Measurements from ENCODE around the gene CRB2.
A peak's percentile ranks its signal among the peaks of the same experiment; 100 is the strongest.

CRB2 gene

GRCh38 chr9:123372766-123373446, 16.9 kb downstream of the CRB2 start:
- H3K4me1 ChIP-seq (ENCODE audit: control insufficient read depth in 2 of 2, insufficient read depth in 1 of 2, low read depth in 1 of 2, low read length in 2 of 2), result peaks cover 22 to 36% of the 10 kb centered on the region in 2 donors
- H3K4ac ChIP-seq (ENCODE audit: low read length), result no peak overlapping the region
- H2BK120ac ChIP-seq (ENCODE audit: low read depth, low read length), result no peak overlapping the region
- DNase-seq (ENCODE audit: low spot score), result no peak
- H4K91ac ChIP-seq (ENCODE audit: low read depth, low read length, poor library complexity), result peak overlapping the region; percentile 58
- H2AFZ ChIP-seq (ENCODE audit: low read length), result no peak overlapping the region
- H4K8ac ChIP-seq (ENCODE audit: low read depth, low read length), result no peak overlapping the region
- peaks cover 0 to 2% of the 10 kb centered on the region in 2 donors for H3K9me3 ChIP-seq (replicated peaks in 1 of 2; ENCODE audit: control insufficient read depth in 2 of 2, insufficient read depth in 1 of 2, low read depth in 1 of 2, low read length in 2 of 2)
- H2AK5ac ChIP-seq (ENCODE audit: low read depth, low read length), result peak overlapping the region; percentile 97
- H3K27ac ChIP-seq (replicated peaks; ENCODE audit: low read length), result peak overlapping the region; percentile 75
- peaks cover 35% of the 10 kb centered on the region for H3K79me1 ChIP-seq (ENCODE audit: low read depth, low read length)
- peaks cover 56 to 95% of the 10 kb centered on the region in 2 donors for H3K36me3 ChIP-seq (replicated peaks in 1 of 2; ENCODE audit: control insufficient read depth in 2 of 2, insufficient read depth in 2 of 2, low read length in 2 of 2)
- no peak overlapping the region for H3K4me2 ChIP-seq (ENCODE audit: insufficient read depth, low read length, poor library complexity, severe bottlenecking)
- peak overlapping the region; percentile 97 for H2BK5ac ChIP-seq (ENCODE audit: low read length)
- H3K18ac ChIP-seq (ENCODE audit: low read length), result peak overlapping the region; percentile 97
- H3K27me3 ChIP-seq (ENCODE audit: control insufficient read depth in 3 of 3, insufficient read depth in 3 of 3, low read depth in 1 of 3, low read length in 3 of 3), result no peaks in the 10 kb centered on the region
- no CpG with 5 or more reads among the region's 58 CpGs for WGBS, 2 donors (ENCODE audit: extremely low coverage in 2 of 2, insufficient read length in 2 of 2, insufficient replicate concordance in 1 of 2)
- no peak overlapping the region for H3K14ac ChIP-seq (ENCODE audit: low read length)
- H2BK12ac ChIP-seq (ENCODE audit: low read length), result peak overlapping the region; percentile 87
- H3K23ac ChIP-seq (ENCODE audit: low read depth, low read length, poor library complexity), result peak overlapping the region; percentile 60
- H3K4me3 ChIP-seq (ENCODE audit: low read length in 2 of 2), result no peak overlapping the region
- H2BK15ac ChIP-seq (ENCODE audit: low read length), result peak overlapping the region; percentile 65
- H3K9ac ChIP-seq (ENCODE audit: low read depth, low read length, poor library complexity), result peak overlapping the region; percentile 85

GRCh38 chr9:123373447-123373923, 17.5 kb downstream of the CRB2 start:
- peak overlapping the region; percentile 14 for H3K9ac ChIP-seq (ENCODE audit: low read depth, low read length, poor library complexity)
- peak overlapping the region; percentile 65 for H2BK15ac ChIP-seq (ENCODE audit: low read length)
- peak overlapping the region; percentile 91 for H2BK5ac ChIP-seq (ENCODE audit: low read length)
- H3K27ac ChIP-seq (replicated peaks; ENCODE audit: low read length), result peak overlapping the region; percentile 75
- peak overlapping the region; percentile 87 for H2BK12ac ChIP-seq (ENCODE audit: low read length)
- H4K8ac ChIP-seq (ENCODE audit: low read depth, low read length), result peak overlapping the region; percentile 94
- H2AK5ac ChIP-seq (ENCODE audit: low read depth, low read length), result peak overlapping the region; percentile 97
- peak overlapping the region; percentile 97 for H3K18ac ChIP-seq (ENCODE audit: low read length)
- no peaks in the 10 kb centered on the region for H3K27me3 ChIP-seq (ENCODE audit: control insufficient read depth in 3 of 3, insufficient read depth in 3 of 3, low read depth in 1 of 3, low read length in 3 of 3)
- peak overlapping the region; percentile 97 for H3K14ac ChIP-seq (ENCODE audit: low read length)
- WGBS, 2 donors (ENCODE audit: extremely low coverage in 2 of 2, insufficient read length in 2 of 2, insufficient replicate concordance in 1 of 2), result no CpG with 5 or more reads among the region's 60 CpGs
- H3K9me3 ChIP-seq (replicated peaks in 1 of 2; ENCODE audit: control insufficient read depth in 2 of 2, insufficient read depth in 1 of 2, low read depth in 1 of 2, low read length in 2 of 2), result peaks cover 0 to 2% of the 10 kb centered on the region in 2 donors
- DNase-seq (ENCODE audit: low spot score), result no peak
- no peak overlapping the region for H3K4me3 ChIP-seq (ENCODE audit: low read length in 2 of 2)
- H3K79me1 ChIP-seq (ENCODE audit: low read depth, low read length), result peaks cover 33% of the 10 kb centered on the region
- H3K23ac ChIP-seq (ENCODE audit: low read depth, low read length, poor library complexity), result peak overlapping the region; percentile 60
- H3K4me1 ChIP-seq (ENCODE audit: control insufficient read depth in 2 of 2, insufficient read depth in 1 of 2, low read depth in 1 of 2, low read length in 2 of 2), result peaks cover 22 to 41% of the 10 kb centered on the region in 2 donors
- peaks cover 56 to 95% of the 10 kb centered on the region in 2 donors for H3K36me3 ChIP-seq (replicated peaks in 1 of 2; ENCODE audit: control insufficient read depth in 2 of 2, insufficient read depth in 2 of 2, low read length in 2 of 2)
- H3K4me2 ChIP-seq (ENCODE audit: insufficient read depth, low read length, poor library complexity, severe bottlenecking), result no peak overlapping the region
- no peak overlapping the region for H2AFZ ChIP-seq (ENCODE audit: low read length)
- peak overlapping the region; percentile 57 for H3K4ac ChIP-seq (ENCODE audit: low read length)
- no peak overlapping the region for H2BK120ac ChIP-seq (ENCODE audit: low read depth, low read length)
- H4K91ac ChIP-seq (ENCODE audit: low read depth, low read length, poor library complexity), result peak overlapping the region; percentile 96

- peaks cover 56 to 93% of the 10 kb centered on the region in 2 donors for H3K36me3 ChIP-seq (replicated peaks in 1 of 2; ENCODE audit: control insufficient read depth in 2 of 2, insufficient read depth in 2 of 2, low read length in 2 of 2)
- peak overlapping the region; percentile 97 for H3K18ac ChIP-seq (ENCODE audit: low read length)
- H2AFZ ChIP-seq (ENCODE audit: low read length), result no peak overlapping the region
- H3K27ac ChIP-seq (replicated peaks; ENCODE audit: low read length), result peak overlapping the region; percentile 93
- H3K4ac ChIP-seq (ENCODE audit: low read length), result no peak overlapping the region
- peak overlapping the region; percentile 60 for H3K23ac ChIP-seq (ENCODE audit: low read depth, low read length, poor library complexity)
- peak overlapping the region; percentile 94 for H4K8ac ChIP-seq (ENCODE audit: low read depth, low read length)
- no peak overlapping the region for H3K4me3 ChIP-seq (ENCODE audit: low read length in 2 of 2)
- H3K4me1 ChIP-seq (ENCODE audit: control insufficient read depth in 2 of 2, insufficient read depth in 1 of 2, low read depth in 1 of 2, low read length in 2 of 2), result peaks cover 22 to 41% of the 10 kb centered on the region in 2 donors
- no peak overlapping the region for H3K4me2 ChIP-seq (ENCODE audit: insufficient read depth, low read length, poor library complexity, severe bottlenecking)
- DNase-seq (ENCODE audit: low spot score), result peak; percentile 82
- H3K9ac ChIP-seq (ENCODE audit: low read depth, low read length, poor library complexity), result no peak overlapping the region
- H4K91ac ChIP-seq (ENCODE audit: low read depth, low read length, poor library complexity), result peak overlapping the region; percentile 96
- no peak overlapping the region for H2BK120ac ChIP-seq (ENCODE audit: low read depth, low read length)
- H2BK12ac ChIP-seq (ENCODE audit: low read length), result no peak overlapping the region
- H3K9me3 ChIP-seq (replicated peaks in 1 of 2; ENCODE audit: control insufficient read depth in 2 of 2, insufficient read depth in 1 of 2, low read depth in 1 of 2, low read length in 2 of 2), result peaks cover 0 to 2% of the 10 kb centered on the region in 2 donors
- H3K79me1 ChIP-seq (ENCODE audit: low read depth, low read length), result peaks cover 29% of the 10 kb centered on the region
- H2BK5ac ChIP-seq (ENCODE audit: low read length), result peak overlapping the region; percentile 97
- H3K14ac ChIP-seq (ENCODE audit: low read length), result peak overlapping the region; percentile 97
- no CpG with 5 or more reads among the region's 10 CpGs for WGBS, 2 donors (ENCODE audit: extremely low coverage in 2 of 2, insufficient read length in 2 of 2, insufficient replicate concordance in 1 of 2)
- no peaks in the 10 kb centered on the region for H3K27me3 ChIP-seq (ENCODE audit: control insufficient read depth in 3 of 3, insufficient read depth in 3 of 3, low read depth in 1 of 3, low read length in 3 of 3)
- H2AK5ac ChIP-seq (ENCODE audit: low read depth, low read length), result peak overlapping the region; percentile 97
- peak overlapping the region; percentile 65 for H2BK15ac ChIP-seq (ENCODE audit: low read length)
Measured at GRCh38 chr9:123373946-123374345, 17.9 kb downstream of the CRB2 start.

- WGBS, 2 donors (ENCODE audit: extremely low coverage in 2 of 2, insufficient read length in 2 of 2, insufficient replicate concordance in 1 of 2), result no CpG with 5 or more reads among the region's 14 CpGs
- Histone ChIP-seq H3K4me2 (ENCODE audit: insufficient read depth, low read length, poor library complexity, severe bottlenecking) (no peak overlapping the region), H4K8ac (ENCODE audit: low read depth, low read length) (peak overlapping the region; percentile 54), H3K36me3 (replicated peaks in 1 of 2; ENCODE audit: control insufficient read depth in 2 of 2, insufficient read depth in 2 of 2, low read length in 2 of 2) (peaks cover 44 to 89% of the 10 kb centered on the region in 2 donors), H2BK120ac (ENCODE audit: low read depth, low read length) (peak overlapping the region; percentile 84), H4K91ac (ENCODE audit: low read depth, low read length, poor library complexity) (no peak overlapping the region), H3K23ac (ENCODE audit: low read depth, low read length, poor library complexity) (peak overlapping the region; percentile 94), H3K18ac (ENCODE audit: low read length) (peak overlapping the region; percentile 100), H2AK5ac (ENCODE audit: low read depth, low read length) (peak overlapping the region; percentile 100), H3K27ac (replicated peaks; ENCODE audit: low read length) (no peak overlapping the region), H3K9me3 (replicated peaks in 1 of 2; ENCODE audit: control insufficient read depth in 2 of 2, insufficient read depth in 1 of 2, low read depth in 1 of 2, low read length in 2 of 2) (peaks cover 0 to 2% of the 10 kb centered on the region in 2 donors), H3K4me3 (ENCODE audit: low read length in 2 of 2) (no peak overlapping the region), H3K14ac (ENCODE audit: low read length) (peak overlapping the region; percentile 75), H2AFZ (ENCODE audit: low read length) (no peak overlapping the region), H3K9ac (ENCODE audit: low read depth, low read length, poor library complexity) (peak overlapping the region; percentile 78), H3K4me1 (ENCODE audit: control insufficient read depth in 2 of 2, insufficient read depth in 1 of 2, low read depth in 1 of 2, low read length in 2 of 2) (peaks cover 22 to 41% of the 10 kb centered on the region in 2 donors), H3K4ac (ENCODE audit: low read length) (no peak overlapping the region), H2BK12ac (ENCODE audit: low read length) (peak overlapping the region; percentile 63), H3K79me1 (ENCODE audit: low read depth, low read length) (peaks cover 33% of the 10 kb centered on the region), H3K27me3 (ENCODE audit: control insufficient read depth in 3 of 3, insufficient read depth in 3 of 3, low read depth in 1 of 3, low read length in 3 of 3) (no peaks in the 10 kb centered on the region), H2BK15ac (ENCODE audit: low read length) (peak overlapping the region; percentile 99), H2BK5ac (ENCODE audit: low read length) (peak overlapping the region; percentile 97)
- no peak for DNase-seq (ENCODE audit: low spot score)
Measured at GRCh38 chr9:123375469-123376132, 19.6 kb downstream of the CRB2 start.

Measured in neuronal stem cell (in vitro differentiated cells).